A549 (cell line): ENCODE measurements around the gene C20orf141.

Source experiments
- CEBPB ChIP-seq, 2 experiments: fragments of >200 bp in 1 of 2; sonication (Bioruptor Twin) in 1 of 2; formaldehyde crosslinking in 1 of 2; IDR thresholded peaks; 2 replicates each; pipeline ENCODE4 v1.6.1; 2012 to 2016
- CTCF ChIP-seq: fragments of >200 bp; sonication (Bioruptor Twin); formaldehyde crosslinking; IDR thresholded peaks from 3 replicates; pipeline ENCODE4 v1.5.1; 2016
- TFCP2L1 ChIP-seq: fragments of 250-450 bp; sonication (Bioruptor Pico); IDR thresholded peaks from 2 replicates; pipeline ENCODE4 v1.5.0; 2021; ENCODE audit warnings: mild to moderate bottlenecking

GRCh38 chr20:2794866-2795447 lies 19.8 kb upstream of the C20orf141 start:
- TF ChIP-seq CTCF (no peak), CEBPB (IDR thresholded peaks at IDR 0.05) (no peak), TFCP2L1 (no peak)
